HepG2 (cell line): ENCODE results near the gene SBK1.
A peak's percentile ranks its signal among the peaks of the same experiment; 100 is the strongest.

Experiments
- MAX ChIP-seq: IDR thresholded peaks from 2 replicates; pipeline ENCODE4 v1.6.1; 2012; ENCODE audit warnings: inconsistent platforms
- PTBP1 ChIP-seq: fragments of 200-400 bp; formaldehyde crosslinking; IDR thresholded peaks from 2 replicates; pipeline ENCODE4 v1.6.1; 2018; ENCODE audit warnings: low read length, low read depth; ENCODE audit not compliant: poor library complexity, severe bottlenecking
- ZC3H4 ChIP-seq: sonication (generic); formaldehyde crosslinking; IDR thresholded peaks from 2 replicates; pipeline ENCODE4 v1.4.0; 2020; ENCODE audit warnings: missing genetic modification reagents, borderline replicate concordance

DNA sequence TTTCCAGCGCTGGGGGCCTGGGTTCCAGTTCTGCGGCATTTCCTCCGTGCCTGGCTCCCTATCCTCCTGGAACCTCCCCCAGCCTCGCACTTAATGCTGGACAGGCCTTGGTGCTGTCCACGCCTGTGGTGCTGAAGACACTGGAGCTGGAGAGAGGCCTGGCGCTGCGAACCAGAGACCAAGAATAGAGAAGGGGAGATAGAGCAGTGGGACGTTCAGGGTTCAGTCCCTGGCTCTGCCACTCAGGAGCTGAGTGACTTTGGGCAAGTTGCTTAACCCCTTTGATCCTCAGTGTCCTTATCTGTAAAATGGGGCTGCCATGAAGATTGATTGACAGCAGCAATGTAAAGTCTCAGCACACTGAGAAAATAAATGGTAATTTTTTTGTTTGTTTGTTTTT, 11.9 kb downstream of the SBK1 start:
- TF ChIP-seq MAX: no peak
- peak; percentile 85; the same call in 1 of the 2 replicates for TF ChIP-seq ZC3H4 (CRISPR knock-in tag)
- no peak for TF ChIP-seq PTBP1
